Left ventricle myocardium inferior (tissue), 1 donor: Measurements from ENCODE around the gene CRYBG2. TPM values are rescaled to one million over a fixed set of nuclear protein-coding genes. Genes with fewer than 3 reads are reported as not detected.

Experiments
- DNase-seq: peaks from one replicate; pipeline ENCODE4 v3.0.0-alpha.2; 2020
- H3K27ac ChIP-seq: fragments of 200-600 bp; replicated peaks from 2 replicates; pipeline ENCODE4 v1.8.0; 2021
- H3K27me3 ChIP-seq: fragments of 200-600 bp; 2 replicates; pipeline ENCODE4 v1.8.0; 2021; ENCODE audit warnings: low read depth
- H3K36me3 ChIP-seq: fragments of 200-600 bp; 2 replicates; pipeline ENCODE4 v1.8.0; 2021
- H3K4me1 ChIP-seq: fragments of 200-600 bp; 2 replicates; pipeline ENCODE4 v1.8.0; 2021
- H3K4me3 ChIP-seq: fragments of 200-600 bp; 2 replicates; pipeline ENCODE4 v1.8.0; 2021; ENCODE audit warnings: mild to moderate bottlenecking, moderate library complexity
- H3K9me3 ChIP-seq: fragments of 200-600 bp; replicated peaks from 2 replicates; pipeline ENCODE4 v1.8.0; 2021
- CTCF ChIP-seq: fragments of 200-600 bp; IDR thresholded peaks from 2 replicates; pipeline ENCODE4 v1.8.0; 2021; ENCODE audit warnings: antibody characterized with exemption, mild to moderate bottlenecking, borderline replicate concordance
- intact Hi-C: fragments of 100-400 bp; cut with micrococcal nuclease; formaldehyde crosslinking; loops from one replicate; pipeline ENCODE4 v1.11.0; 2022
- total RNA-seq: library from RNA; stranded (reverse); fragmentation: NEBNext Ultra II Directional; extraction: Animal tissue kit (Norgen Biotek cat#: 25700); gene quantifications from one replicate; pipeline ENCODE4 v1.2.1, GENCODE V29; 2021
- donor health status: DM: no; HTN: yes; CAD: no; lungs with severe emphysema.

Gene CRYBG2
- total RNA-seq, 1 donor from 2014 or later = not detected

- H3K27ac ChIP-seq = peak overlapping the region; percentile 98
- H3K4me3 ChIP-seq = no peak overlapping the region
- peaks cover 66% of the 10 kb centered on the region for H3K4me1 ChIP-seq
- H3K27me3 ChIP-seq = no peaks in the 10 kb centered on the region
- TF ChIP-seq CTCF = no peak
- no peaks in the 10 kb centered on the region for H3K9me3 ChIP-seq
- intact Hi-C loops = no loop called here
- H3K36me3 ChIP-seq = no peaks in the 10 kb centered on the region
- DNase-seq = no peak
Measured at GRCh38 chr1:26287811-26288210, 66.1 kb downstream of the CRYBG2 start.

- H3K36me3 ChIP-seq = no peaks in the 10 kb centered on the region
- no peak overlapping the region for H3K4me3 ChIP-seq
- H3K27ac ChIP-seq = peak overlapping the region; percentile 98
- peak; percentile 67 for DNase-seq
- H3K4me1 ChIP-seq = peaks cover 73% of the 10 kb centered on the region
- no peaks in the 10 kb centered on the region for H3K9me3 ChIP-seq
- intact Hi-C loops = no loop called here
- H3K27me3 ChIP-seq = no peaks in the 10 kb centered on the region
- TF ChIP-seq CTCF = no peak
Measured at GRCh38 chr1:26287033-26287711, 66.8 kb downstream of the CRYBG2 start.

GRCh38 chr1:26286064-26286416, 67.9 kb downstream of the CRYBG2 start:
- TF ChIP-seq CTCF = no peak
- peak overlapping the region; percentile 98 for H3K27ac ChIP-seq
- no peaks in the 10 kb centered on the region for H3K27me3 ChIP-seq
- peaks cover 77% of the 10 kb centered on the region for H3K4me1 ChIP-seq
- intact Hi-C loops = no loop called here
- DNase-seq = no peak
- peaks cover 8% of the 10 kb centered on the region for H3K36me3 ChIP-seq
- no peak overlapping the region for H3K4me3 ChIP-seq
- no peaks in the 10 kb centered on the region for H3K9me3 ChIP-seq

GRCh38 chr1:26285366-26286063, 68.4 kb downstream of the CRYBG2 start:
- intact Hi-C loops = no loop called here
- Histone ChIP-seq H3K27ac (peak overlapping the region; percentile 98), H3K36me3 (peaks cover 10% of the 10 kb centered on the region), H3K9me3 (no peaks in the 10 kb centered on the region), H3K4me1 (peaks cover 80% of the 10 kb centered on the region), H3K27me3 (no peaks in the 10 kb centered on the region), H3K4me3 (no peak overlapping the region)
- peak; percentile 43 for TF ChIP-seq CTCF
- no peak for DNase-seq

- Histone ChIP-seq H3K4me1 (peaks cover 80% of the 10 kb centered on the region), H3K27me3 (no peaks in the 10 kb centered on the region), H3K9me3 (no peaks in the 10 kb centered on the region), H3K4me3 (no peak overlapping the region), H3K27ac (peak overlapping the region; percentile 98), H3K36me3 (peaks cover 10% of the 10 kb centered on the region)
- DNase-seq = peak; percentile 65
- intact Hi-C loops = no loop called here
- peak; percentile 78 for TF ChIP-seq CTCF
Measured at GRCh38 chr1:26284597-26285347, 69.2 kb downstream of the CRYBG2 start.
